H9 (cell line): ENCODE data around the gene DDX28. TPM values are rescaled to one million over a fixed set of nuclear protein-coding genes. Genes with fewer than 3 reads are reported as not detected.

ENCODE experiments used
- DNase-seq: peaks from one replicate; pipeline ENCODE4 v3.0.0-alpha.2; 2017
- H2AFZ ChIP-seq: one replicate; pipeline ENCODE4 v1.6.1; 2013; ENCODE audit warnings: mild to moderate bottlenecking, low read length, control low read depth, moderate library complexity
- H2AK5ac ChIP-seq: 2 replicates; pipeline ENCODE4 v1.6.1; 2013; ENCODE audit warnings: low read length, control low read depth, mixed read lengths; ENCODE audit not compliant: insufficient read length
- H2BK120ac ChIP-seq: one replicate; pipeline ENCODE4 v1.6.1; 2013; ENCODE audit warnings: low read depth, mild to moderate bottlenecking, low read length, control low read depth, inconsistent platforms; ENCODE audit not compliant: poor library complexity, severe bottlenecking
- H2BK12ac ChIP-seq: 2 replicates; pipeline ENCODE4 v1.6.1; 2013; ENCODE audit warnings: low read length, control low read depth, mixed read lengths, low read depth; ENCODE audit not compliant: insufficient read length
- H2BK15ac ChIP-seq: 2 replicates; pipeline ENCODE4 v1.6.1; 2013; ENCODE audit warnings: low read depth, low read length, control low read depth
- H2BK20ac ChIP-seq: one replicate; pipeline ENCODE4 v1.6.1; 2013; ENCODE audit warnings: low read depth, mild to moderate bottlenecking, low read length, control low read depth, inconsistent platforms; ENCODE audit not compliant: poor library complexity, severe bottlenecking
- H2BK5ac ChIP-seq: 2 replicates; pipeline ENCODE4 v1.6.1; 2013; ENCODE audit warnings: low read length, control low read depth, mixed read lengths; ENCODE audit not compliant: insufficient read length
- H3K14ac ChIP-seq: 2 replicates; pipeline ENCODE4 v1.6.1; 2013; ENCODE audit warnings: low read length, control low read depth; ENCODE audit not compliant: insufficient read depth
- H3K18ac ChIP-seq: 2 replicates; pipeline ENCODE4 v1.6.1; 2013; ENCODE audit warnings: low read depth, mild to moderate bottlenecking, mixed read lengths, low read length, control low read depth; ENCODE audit not compliant: insufficient read length
- H3K23ac ChIP-seq: 2 replicates; pipeline ENCODE4 v1.6.1; 2013; ENCODE audit warnings: low read length, control low read depth, mixed read lengths, low read depth; ENCODE audit not compliant: insufficient read length
- H3K23me2 ChIP-seq: 2 replicates; pipeline ENCODE4 v1.6.1; 2013; ENCODE audit warnings: low read depth, mild to moderate bottlenecking, mixed read lengths, low read length, control low read depth; ENCODE audit not compliant: insufficient read length, poor library complexity, severe bottlenecking
- H3K27ac ChIP-seq: 2 replicates; pipeline ENCODE4 v1.5.1; 2013; ENCODE audit warnings: low read length, control low read depth, mixed read lengths, low read depth; ENCODE audit not compliant: insufficient read length
- H3K27me3 ChIP-seq: 2 replicates; pipeline ENCODE4 v1.6.1; 2013; ENCODE audit warnings: low read length, control low read depth, inconsistent platforms; ENCODE audit not compliant: insufficient read depth
- H3K4ac ChIP-seq: 2 replicates; pipeline ENCODE4 v1.6.1; 2013; ENCODE audit warnings: low read depth, mild to moderate bottlenecking, control low read depth, inconsistent platforms, low read length, moderate library complexity
- H3K4me1 ChIP-seq: 2 replicates; pipeline ENCODE4 v1.6.1; 2013; ENCODE audit warnings: low read length, control low read depth, inconsistent platforms; ENCODE audit not compliant: insufficient read depth
- H3K4me2 ChIP-seq: 2 replicates; pipeline ENCODE4 v1.6.1; 2013; ENCODE audit warnings: low read length, control low read depth, mixed read lengths; ENCODE audit not compliant: insufficient read length, insufficient read depth
- H3K56ac ChIP-seq: 2 replicates; pipeline ENCODE4 v1.6.1; 2013; ENCODE audit warnings: low read depth, mild to moderate bottlenecking, mixed read lengths, low read length, control low read depth; ENCODE audit not compliant: insufficient read length
- H3K79me1 ChIP-seq: 2 replicates; pipeline ENCODE4 v1.6.1; 2013; ENCODE audit warnings: low read depth, mild to moderate bottlenecking, moderate library complexity, low read length, control low read depth, inconsistent platforms; ENCODE audit not compliant: insufficient read depth, poor library complexity, severe bottlenecking
- H3K79me2 ChIP-seq: 2 replicates; pipeline ENCODE4 v1.6.1; 2013; ENCODE audit warnings: low read length, control low read depth, inconsistent platforms; ENCODE audit not compliant: insufficient read depth
- H3K9ac ChIP-seq: 2 replicates; pipeline ENCODE4 v1.6.1; 2013; ENCODE audit warnings: low read length, control low read depth, mixed read lengths; ENCODE audit not compliant: insufficient read length; ENCODE audit errors: extremely low read depth
- H3K9me3 ChIP-seq: one replicate; pipeline ENCODE4 v1.6.1; 2013; ENCODE audit warnings: low read depth, low read length, inconsistent platforms; ENCODE audit not compliant: control insufficient read depth
- H3T11ph ChIP-seq: one replicate; pipeline ENCODE4 v1.6.1; 2013; ENCODE audit warnings: mild to moderate bottlenecking, low read length, control low read depth, inconsistent platforms
- H4K20me1 ChIP-seq: one replicate; pipeline ENCODE4 v1.6.1; 2013; ENCODE audit not compliant: control insufficient read depth, insufficient read length, insufficient read depth
- H4K5ac ChIP-seq: 2 replicates; pipeline ENCODE4 v1.6.1; 2013; ENCODE audit warnings: low read depth, mild to moderate bottlenecking, mixed read lengths, low read length, control low read depth; ENCODE audit not compliant: insufficient read length
- H4K8ac ChIP-seq: replicated peaks from 2 replicates; pipeline ENCODE4 v1.6.1; 2013; ENCODE audit warnings: low read length, control low read depth, mixed read lengths, low read depth; ENCODE audit not compliant: insufficient read length
- H4K91ac ChIP-seq: 2 replicates; pipeline ENCODE4 v1.6.1; 2013; ENCODE audit warnings: low read depth, mild to moderate bottlenecking, moderate library complexity, mixed read lengths, low read length, control low read depth; ENCODE audit not compliant: insufficient read length
- H3K27ac Mint-ChIP-seq, 3 experiments: 2 replicates in 2 of 3; 3 replicates in 1 of 3; pipeline ENCODE4 v1.8.0; 2020 to 2021; ENCODE audit warnings: mixed read lengths in 3 of 3, mild to moderate bottlenecking in 1 of 3, moderate library complexity in 1 of 3
- H3K27me3 Mint-ChIP-seq: 2 replicates; pipeline ENCODE4 v1.8.0; 2021; ENCODE audit warnings: low read depth, mild to moderate bottlenecking, moderate library complexity, mixed read lengths
- H3K36me3 Mint-ChIP-seq, 3 experiments: 2 replicates in 2 of 3; 3 replicates in 1 of 3; pipeline ENCODE4 v1.8.0; 2020 to 2021; ENCODE audit warnings: low read depth in 3 of 3, mixed read lengths in 3 of 3; ENCODE audit not compliant: insufficient read depth in 1 of 3
- H3K4me1 Mint-ChIP-seq, 2 experiments: 2 replicates each; pipeline ENCODE4 v1.8.0; 2020; ENCODE audit warnings: mixed read lengths in 2 of 2
- H3K4me3 Mint-ChIP-seq, 2 experiments: 2 replicates in 1 of 2; 3 replicates in 1 of 2; pipeline ENCODE4 v1.8.0; 2020 to 2021; ENCODE audit warnings: mild to moderate bottlenecking in 2 of 2, mixed read lengths in 2 of 2, moderate library complexity in 1 of 2
- H3K9me3 Mint-ChIP-seq, 2 experiments: 2 replicates in 1 of 2; 3 replicates in 1 of 2; pipeline ENCODE4 v1.8.0; 2020; ENCODE audit warnings: mild to moderate bottlenecking in 2 of 2, mixed read lengths in 2 of 2, moderate library complexity in 1 of 2
- WGBS: extraction: QIAGEN DNeasy Blood & Tissue Kit; methylation state at CpG from one replicate; pipeline ENCODE4 v1.1.7; 2013; ENCODE audit warnings: missing lambda C conversion rate, low lambda C conversion rate, mixed read lengths; ENCODE audit not compliant: insufficient read length; ENCODE audit errors: extremely low coverage; 5-methylcytosine and 5-hydroxymethylcytosine counted together
- total RNA-seq: library from RNA; stranded (reverse); gene quantifications from 2 replicates; pipeline ENCODE4 v1.2.1, GENCODE V29; 2021
- TF ChIP-seq, protein P1 (sequence below): fragments of 200-600 bp; sonication (generic); conservative IDR thresholded peaks from 3 replicates; pipeline ENCODE4 v1.8.0; 2021; ENCODE audit warnings: antibody characterized with exemption, mild to moderate bottlenecking

DDX28 gene
- total RNA-seq, 1 experiment from 2014 or later = 22.9 TPM

DNA sequence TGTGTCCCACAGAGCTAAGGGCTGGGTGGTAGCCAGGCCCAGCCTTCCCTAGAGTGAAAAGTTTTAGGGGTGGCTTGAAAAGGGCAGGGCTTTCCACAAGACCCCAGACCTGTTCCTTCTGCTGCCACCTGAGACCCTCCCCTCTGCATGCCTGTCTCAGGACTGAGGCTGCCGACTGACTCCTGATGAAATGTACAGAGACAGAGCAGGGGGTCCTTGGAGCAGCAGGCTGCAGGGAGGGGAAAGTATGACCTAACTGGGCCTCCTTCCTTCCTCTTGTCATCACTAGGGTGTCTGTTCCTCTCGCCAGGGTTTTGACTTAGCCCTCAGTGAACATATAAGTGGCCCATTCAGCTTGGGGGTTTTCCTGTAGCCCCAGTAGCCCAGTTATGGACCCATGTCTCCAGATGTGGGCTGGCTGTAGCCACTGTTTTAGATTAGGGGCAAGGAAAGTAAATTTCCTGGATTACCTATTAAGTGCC is 47.3 kb upstream of the DDX28 start:
- H3K36me3 Mint-ChIP-seq = peaks cover 18 to 64% (median 45%) of the 10 kb centered on the region in 3 experiments
- no peak overlapping the region; a peak in 1 of 7 replicates for H3K27ac Mint-ChIP-seq
- no peak overlapping the region for H4K8ac ChIP-seq
- no peak overlapping the region for H3K4me2 ChIP-seq
- no peaks in the 10 kb centered on the region for H4K20me1 ChIP-seq
- no peak overlapping the region for H2AK5ac ChIP-seq
- no peak overlapping the region for H3K56ac ChIP-seq
- no peak overlapping the region for H2BK5ac ChIP-seq
- no peak overlapping the region for H4K5ac ChIP-seq
- no peaks in the 10 kb centered on the region for H3K79me1 ChIP-seq
- H3K27ac ChIP-seq = no peak overlapping the region
- no peak overlapping the region for H3K4me3 Mint-ChIP-seq
- WGBS = no CpG with 5 or more reads among the region's 2 CpGs
- TF ChIP-seq, protein P1, sequence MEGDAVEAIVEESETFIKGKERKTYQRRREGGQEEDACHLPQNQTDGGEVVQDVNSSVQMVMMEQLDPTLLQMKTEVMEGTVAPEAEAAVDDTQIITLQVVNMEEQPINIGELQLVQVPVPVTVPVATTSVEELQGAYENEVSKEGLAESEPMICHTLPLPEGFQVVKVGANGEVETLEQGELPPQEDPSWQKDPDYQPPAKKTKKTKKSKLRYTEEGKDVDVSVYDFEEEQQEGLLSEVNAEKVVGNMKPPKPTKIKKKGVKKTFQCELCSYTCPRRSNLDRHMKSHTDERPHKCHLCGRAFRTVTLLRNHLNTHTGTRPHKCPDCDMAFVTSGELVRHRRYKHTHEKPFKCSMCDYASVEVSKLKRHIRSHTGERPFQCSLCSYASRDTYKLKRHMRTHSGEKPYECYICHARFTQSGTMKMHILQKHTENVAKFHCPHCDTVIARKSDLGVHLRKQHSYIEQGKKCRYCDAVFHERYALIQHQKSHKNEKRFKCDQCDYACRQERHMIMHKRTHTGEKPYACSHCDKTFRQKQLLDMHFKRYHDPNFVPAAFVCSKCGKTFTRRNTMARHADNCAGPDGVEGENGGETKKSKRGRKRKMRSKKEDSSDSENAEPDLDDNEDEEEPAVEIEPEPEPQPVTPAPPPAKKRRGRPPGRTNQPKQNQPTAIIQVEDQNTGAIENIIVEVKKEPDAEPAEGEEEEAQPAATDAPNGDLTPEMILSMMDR = no peak
- H3K23ac ChIP-seq = no peak overlapping the region
- H3K79me2 ChIP-seq = no peaks in the 10 kb centered on the region
- H3K9ac ChIP-seq = no peak overlapping the region
- no peaks in the 10 kb centered on the region for H3K23me2 ChIP-seq
- DNase-seq = no peak
- no peak overlapping the region for H3K4ac ChIP-seq
- no peaks in the 10 kb centered on the region for H3K27me3 Mint-ChIP-seq
- H2BK120ac ChIP-seq = no peak overlapping the region
- no peak overlapping the region for H3T11ph ChIP-seq
- no peaks in the 10 kb centered on the region for H3K9me3 Mint-ChIP-seq
- H3K4me1 ChIP-seq = no peaks in the 10 kb centered on the region
- no peak overlapping the region for H2BK15ac ChIP-seq
- H2BK20ac ChIP-seq = no peak overlapping the region
- H4K91ac ChIP-seq = no peak overlapping the region
- H3K9me3 ChIP-seq = no peaks in the 10 kb centered on the region
- no peaks in the 10 kb centered on the region for H3K4me1 Mint-ChIP-seq
- no peaks in the 10 kb centered on the region for H3K27me3 ChIP-seq
- no peak overlapping the region for H3K18ac ChIP-seq
- H2BK12ac ChIP-seq = no peak overlapping the region
- H3K14ac ChIP-seq = no peak overlapping the region
- no peak overlapping the region for H2AFZ ChIP-seq
